Placental pericyte (primary cell): ENCODE data around the gene PPP4R4. TPM values are rescaled to one million over a fixed set of nuclear protein-coding genes. Genes with fewer than 3 reads are reported as not detected.

ENCODE experiments used
- total RNA-seq: library from RNA; depleted of rRNA; stranded (reverse); fragments of >200 nt; gene quantifications from 2 replicates; pipeline ENCODE4 v1.2.3, GENCODE V29; 2012

PPP4R4 gene, protein sequence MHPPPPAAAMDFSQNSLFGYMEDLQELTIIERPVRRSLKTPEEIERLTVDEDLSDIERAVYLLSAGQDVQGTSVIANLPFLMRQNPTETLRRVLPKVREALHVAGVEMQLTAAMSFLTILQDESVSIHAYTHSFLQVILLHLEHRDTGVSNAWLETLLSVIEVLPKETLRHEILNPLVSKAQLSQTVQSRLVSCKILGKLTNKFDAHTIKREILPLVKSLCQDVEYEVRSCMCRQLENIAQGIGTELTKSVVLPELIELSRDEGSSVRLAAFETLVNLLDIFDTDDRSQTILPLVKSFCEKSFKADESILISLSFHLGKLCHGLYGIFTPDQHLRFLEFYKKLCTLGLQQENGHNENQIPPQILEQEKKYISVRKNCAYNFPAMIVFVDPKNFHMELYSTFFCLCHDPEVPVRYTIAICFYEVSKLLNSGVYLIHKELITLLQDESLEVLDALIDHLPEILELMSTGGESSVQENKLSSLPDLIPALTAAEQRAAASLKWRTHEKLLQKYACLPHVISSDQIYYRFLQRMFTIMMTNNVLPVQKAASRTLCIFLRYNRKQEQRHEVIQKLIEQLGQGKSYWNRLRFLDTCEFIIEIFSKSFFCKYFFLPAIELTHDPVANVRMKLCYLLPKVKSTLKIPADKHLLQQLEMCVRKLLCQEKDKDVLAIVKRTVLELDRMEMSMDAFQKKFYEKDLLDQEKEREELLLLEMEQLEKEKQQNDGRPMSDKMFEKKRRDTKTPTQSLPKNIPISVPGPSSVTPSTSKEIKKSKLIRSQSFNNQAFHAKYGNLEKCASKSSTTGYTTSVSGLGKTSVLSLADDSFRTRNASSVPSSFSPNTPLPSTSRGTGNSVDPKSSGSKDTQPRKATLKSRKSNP
- 0.43 and 0.88 TPM in 2 replicates for total RNA-seq

DNA sequence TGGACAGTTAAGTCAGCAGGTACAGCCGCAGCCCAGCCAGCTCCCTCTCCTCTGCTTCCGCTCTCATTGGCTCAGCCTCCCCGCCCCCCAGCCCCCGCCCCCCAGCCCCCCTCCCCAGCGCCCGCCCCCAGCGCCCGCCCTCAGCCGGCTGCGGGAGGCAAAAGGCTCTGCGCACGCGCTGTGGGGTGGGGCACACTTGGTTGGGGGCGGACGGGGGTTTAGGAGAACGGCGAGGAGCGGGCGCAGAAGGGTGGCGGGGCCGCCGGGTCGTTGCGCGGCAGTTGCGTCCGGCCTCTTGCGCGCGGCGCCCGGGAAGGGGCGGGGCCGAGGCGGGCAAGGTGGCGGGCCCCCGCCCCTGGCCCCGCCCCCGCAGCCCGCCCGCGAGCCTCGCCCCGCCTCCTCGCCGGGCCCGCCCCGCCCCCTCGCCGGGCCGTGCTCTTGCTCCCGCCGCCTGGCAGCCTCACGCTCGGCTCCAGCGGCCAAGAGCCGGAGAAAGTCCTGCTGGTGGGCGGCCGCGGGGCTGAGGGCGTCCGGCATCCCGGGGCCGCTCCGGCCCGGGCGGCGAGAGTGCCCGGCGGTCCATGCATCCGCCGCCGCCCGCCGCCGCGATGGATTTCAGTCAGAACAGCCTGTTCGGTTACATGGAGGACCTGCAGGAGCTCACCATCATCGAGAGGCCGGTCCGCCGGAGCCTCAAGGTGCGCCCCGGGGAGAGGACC is at the start of gene PPP4R4:
Gene PPP4R4, plus strand, starts transcription at position 438 of the 719 bp plus-strand sequence. Its CDS starts 144 bp downstream, at position 582.

DNA sequence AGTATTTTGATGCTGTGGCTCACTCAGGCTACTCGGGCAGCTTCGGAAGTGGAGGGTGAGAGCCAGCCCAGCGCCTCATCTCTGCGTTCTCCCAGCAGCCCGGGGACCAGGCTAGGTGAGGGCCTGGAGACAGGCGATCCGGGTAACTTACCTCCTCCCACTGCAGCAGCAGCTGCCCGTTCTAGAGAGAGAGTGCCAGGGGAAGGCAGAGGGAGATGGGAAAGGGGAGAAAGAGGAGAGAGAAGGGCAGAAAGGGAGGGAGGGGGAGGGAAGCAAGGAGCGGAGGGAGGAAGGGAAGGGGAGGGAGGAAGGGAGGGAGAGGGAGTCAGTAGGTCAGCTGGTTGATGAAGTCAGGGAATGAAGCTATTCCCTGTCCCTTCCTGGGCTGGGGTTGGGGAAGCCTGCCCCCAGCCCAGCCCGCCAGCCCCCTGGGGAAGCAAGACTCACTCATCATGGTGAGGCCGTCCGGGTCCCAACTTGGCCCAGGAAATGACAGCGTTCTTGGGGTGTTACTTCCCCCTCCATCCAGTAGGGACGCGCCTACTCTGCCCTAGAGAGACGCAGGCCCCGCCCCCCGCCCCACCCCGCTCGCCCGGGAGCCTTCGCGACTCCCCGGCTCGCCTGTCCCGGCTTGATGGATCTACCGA is 44.9 kb upstream of the PPP4R4 start, which contains the start of gene IFI27L2:
Gene IFI27L2, minus strand, starts transcription at position 494 of the 647 bp plus-strand sequence. Its CDS starts 40 bp downstream, at position 454.

DNA sequence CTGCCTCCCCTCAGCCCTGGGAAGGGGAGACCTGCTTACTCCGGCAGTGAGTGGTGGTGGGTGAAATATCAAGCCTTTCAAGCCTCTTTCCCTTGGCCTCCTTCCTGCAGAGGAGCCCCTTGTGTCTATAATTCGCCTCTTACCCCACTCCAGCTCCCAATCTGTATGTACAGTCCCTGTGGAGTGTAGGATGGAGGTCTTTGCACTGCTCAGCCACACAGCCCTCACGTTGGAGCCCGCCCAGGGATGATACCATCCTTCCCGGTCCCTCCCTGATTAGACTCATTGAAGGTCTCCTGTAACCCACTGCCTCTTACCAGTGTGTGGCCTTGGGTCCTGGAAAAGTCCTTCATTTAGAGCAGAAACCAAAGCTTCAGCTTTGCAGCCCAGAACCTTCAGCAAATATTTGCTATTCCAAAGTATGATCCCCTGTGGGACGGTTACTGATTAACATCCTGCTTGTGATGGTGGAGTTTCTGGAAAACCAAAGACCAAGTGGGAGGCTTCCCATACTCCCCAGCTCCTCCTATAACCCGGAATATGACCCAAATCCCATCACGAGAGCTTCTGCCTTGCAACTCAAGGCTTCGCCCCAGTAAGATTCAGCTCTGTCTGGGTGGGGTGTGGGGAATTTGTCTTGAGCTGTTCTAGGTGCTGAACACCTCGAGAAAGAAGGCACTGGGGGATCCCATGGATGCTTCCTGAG is 118.9 kb downstream of the PPP4R4 start, which contains the start of gene SERPINA10:
Gene SERPINA10, minus strand, starts transcription at position 397 of the 706 bp plus-strand sequence. CDS start 2,675 bp downstream, outside the sequence.

DNA sequence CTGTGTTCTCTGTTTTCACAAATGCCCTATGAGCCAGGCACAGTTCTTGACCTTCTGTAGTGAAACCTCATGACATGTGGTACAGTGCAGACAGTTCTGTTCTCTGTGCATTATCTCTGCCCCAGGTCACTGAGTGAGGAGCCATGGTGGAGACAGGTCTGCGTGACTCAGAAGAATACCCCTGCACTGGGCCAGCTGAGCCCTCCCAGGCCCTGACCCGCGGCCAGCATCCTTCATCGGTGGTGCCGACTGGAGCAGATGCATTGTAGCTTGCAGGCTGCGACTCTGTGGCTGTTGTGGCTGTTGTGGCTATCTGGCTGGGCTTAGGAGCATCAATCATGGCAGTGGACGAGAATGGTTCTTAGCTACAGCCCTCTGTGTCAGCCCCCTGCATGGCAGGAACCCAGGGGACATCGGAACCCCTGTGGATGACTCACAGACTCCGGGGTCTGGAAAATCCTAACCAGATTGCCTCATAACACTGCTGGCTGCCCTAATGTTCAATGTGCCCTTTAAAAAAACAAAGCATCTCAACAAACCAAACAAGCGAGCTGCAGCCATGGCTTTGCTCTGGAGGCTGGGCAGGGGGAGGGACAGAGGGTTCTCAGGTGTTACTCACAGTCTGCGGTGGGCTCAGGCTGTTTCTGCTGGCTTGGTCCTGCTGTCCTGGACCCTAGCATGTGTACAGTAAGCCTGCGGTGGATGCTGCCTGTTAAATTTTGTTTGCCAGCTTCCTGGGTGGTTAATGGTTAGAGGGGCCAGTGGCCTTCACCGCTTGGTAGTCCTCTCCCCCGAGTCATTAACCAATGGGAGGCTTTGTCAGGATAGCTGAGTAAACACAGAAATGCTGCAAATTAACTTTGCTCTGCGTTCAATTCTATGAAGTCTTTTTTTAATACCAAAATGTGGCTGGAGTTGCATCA is 148.8 kb downstream of the PPP4R4 start, which contains the start of gene SERPINA6:
Gene SERPINA6, minus strand, starts transcription at position 689 of the 923 bp plus-strand sequence. CDS start 8,688 bp downstream, outside the sequence.

Other genes with a start within 250 kb of the PPP4R4 start
- not detected in 2 replicates for gene FAM181A, start 247.0 kb upstream of the PPP4R4 start, total RNA-seq
- 1.1 TPM in 1 of 2 replicates, not detected in the other for gene ASB2, start 197.8 kb upstream of the PPP4R4 start, total RNA-seq
- gene CCDC197, start 177.0 kb upstream of the PPP4R4 start, total RNA-seq, result not detected in 2 replicates
- 0.66 and 0.86 TPM in 2 replicates for gene OTUB2, start 148.0 kb upstream of the PPP4R4 start, total RNA-seq
- 102 and 134 TPM in 2 replicates for gene DDX24, start 93.1 kb upstream of the PPP4R4 start, total RNA-seq
- 4.6 and 10.7 TPM in 2 replicates for gene IFI27L1, start 93.0 kb upstream of the PPP4R4 start, total RNA-seq
- 16.9 and 43.2 TPM in 2 replicates for gene IFI27, start 63.6 kb upstream of the PPP4R4 start, total RNA-seq
- gene IFI27L2, start 44.7 kb upstream of the PPP4R4 start, total RNA-seq, result 61.5 and 62.6 TPM in 2 replicates
- not detected in 2 replicates for gene SERPINA10, start 118.9 kb downstream of the PPP4R4 start, total RNA-seq
- not detected in 2 replicates for gene SERPINA6, start 149.0 kb downstream of the PPP4R4 start, total RNA-seq
- gene SERPINA2, start 192.4 kb downstream of the PPP4R4 start, total RNA-seq, result not detected in 2 replicates
- 0.22 TPM in 1 of 2 replicates, not detected in the other for gene SERPINA1, start 214.3 kb downstream of the PPP4R4 start, total RNA-seq